HepG2 (cell line): ENCODE measurements around the gene SBNO1. TPM values are rescaled to one million over a fixed set of nuclear protein-coding genes. Genes with fewer than 3 reads are reported as not detected.

ENCODE experiments used
- CBX2 ChIP-seq, 2 experiments: fragments of 200-600 bp in 1 of 2; sonication (generic); formaldehyde crosslinking in 1 of 2; IDR thresholded peaks; 2 replicates each; pipeline versions ENCODE4 v1.7.0 to v1.8.1; 2018 to 2022; ENCODE audit warnings: low read depth in 2 of 2, low read length in 1 of 2, mild to moderate bottlenecking in 1 of 2, missing genetic modification reagents in 1 of 2
- CCDC6 ChIP-seq: sonication (generic); formaldehyde crosslinking; IDR thresholded peaks from 2 replicates; pipeline ENCODE4 v1.8.1; 2022; ENCODE audit warnings: mild to moderate bottlenecking, missing genetic modification reagents, moderate library complexity
- CENPT ChIP-seq: sonication (generic); formaldehyde crosslinking; IDR thresholded peaks from 2 replicates; pipeline ENCODE4 v1.8.0; 2022; ENCODE audit warnings: low read depth, mild to moderate bottlenecking, moderate library complexity, missing genetic modification reagents
- EP300 ChIP-seq, 3 experiments: sonication (generic) in 1 of 3; formaldehyde crosslinking in 1 of 3; IDR thresholded peaks; 2 replicates each; pipeline versions ENCODE4 v1.5.1 to v1.6.1; 2011 to 2020; ENCODE audit warnings: low read depth in 2 of 3, low read length in 2 of 3, borderline replicate concordance in 1 of 3, improper control_type of control experiment in 1 of 3, mild to moderate bottlenecking in 1 of 3, missing genetic modification reagents in 1 of 3, moderate library complexity in 1 of 3
- KDM5A ChIP-seq: fragments of 200-600 bp; sonication (generic); IDR thresholded peaks from 2 replicates; pipeline ENCODE4 v1.7.0; 2018; ENCODE audit warnings: antibody characterized with exemption, mild to moderate bottlenecking, low read length, borderline replicate concordance
- KDM6A ChIP-seq: IDR thresholded peaks from 2 replicates; pipeline ENCODE4 v1.6.1; 2016; ENCODE audit warnings: low read depth
- KLF6 ChIP-seq: IDR thresholded peaks from 2 replicates; pipeline ENCODE4 v1.8.0; 2016; ENCODE audit warnings: missing biosample characterization, missing genetic modification reagents
- NCOA2 ChIP-seq: sonication (generic); formaldehyde crosslinking; IDR thresholded peaks from 2 replicates; pipeline ENCODE4 v1.8.0; 2022; ENCODE audit warnings: inconsistent platforms
- NR2C2 ChIP-seq: sonication (generic); formaldehyde crosslinking; IDR thresholded peaks from 2 replicates; pipeline ENCODE4 v1.4.0; 2020; ENCODE audit warnings: missing genetic modification reagents, mild to moderate bottlenecking, moderate library complexity, borderline replicate concordance
- SNAI1 ChIP-seq: sonication (generic); formaldehyde crosslinking; IDR thresholded peaks from 2 replicates; pipeline ENCODE4 v1.5.0; 2020; ENCODE audit warnings: mild to moderate bottlenecking, missing genetic modification reagents, borderline replicate concordance
- TEAD3 ChIP-seq: optimal IDR thresholded peaks from 2 replicates; pipeline ENCODE3; 2016; ENCODE audit warnings: borderline replicate concordance
- ZBTB7A ChIP-seq: sonication (generic); formaldehyde crosslinking; IDR thresholded peaks from 2 replicates; pipeline ENCODE4 v1.8.0; 2022; ENCODE audit warnings: mild to moderate bottlenecking, missing genetic modification reagents
- ZFP1 ChIP-seq: IDR thresholded peaks from 2 replicates; pipeline ENCODE4 v1.6.1; 2016
- ZNF143 ChIP-seq: sonication (generic); formaldehyde crosslinking; IDR thresholded peaks from 2 replicates; pipeline ENCODE4 v1.4.0; 2020; ENCODE audit warnings: missing genetic modification reagents
- ZNF232 ChIP-seq: sonication (generic); formaldehyde crosslinking; IDR thresholded peaks from 2 replicates; pipeline ENCODE4 v1.4.0; 2020; ENCODE audit warnings: missing genetic modification reagents, borderline replicate concordance
- ZNF33B ChIP-seq: sonication (generic); formaldehyde crosslinking; IDR thresholded peaks from 2 replicates; pipeline ENCODE4 v1.5.1; 2020; ENCODE audit warnings: mild to moderate bottlenecking, missing genetic modification reagents
- ZNF34 ChIP-seq: sonication (generic); formaldehyde crosslinking; IDR thresholded peaks from 2 replicates; pipeline ENCODE4 v1.4.0; 2020; ENCODE audit warnings: mild to moderate bottlenecking, missing genetic modification reagents, borderline replicate concordance
- ZNF556 ChIP-seq: sonication (generic); formaldehyde crosslinking; IDR thresholded peaks from 2 replicates; pipeline ENCODE4 v1.4.0; 2020; ENCODE audit warnings: mild to moderate bottlenecking, missing genetic modification reagents, borderline replicate concordance
- ZNF713 ChIP-seq: sonication (generic); formaldehyde crosslinking; IDR thresholded peaks from 2 replicates; pipeline ENCODE4 v1.4.0; 2020; ENCODE audit warnings: mild to moderate bottlenecking, missing genetic modification reagents
- ZNF790 ChIP-seq: sonication (generic); formaldehyde crosslinking; IDR thresholded peaks from 2 replicates; pipeline ENCODE4 v1.8.0; 2022; ENCODE audit warnings: missing genetic modification reagents, mild to moderate bottlenecking, borderline replicate concordance
- ZNF891 ChIP-seq: sonication (generic); formaldehyde crosslinking; IDR thresholded peaks from 2 replicates; pipeline ENCODE4 v1.5.0; 2020; ENCODE audit warnings: mild to moderate bottlenecking, missing genetic modification reagents
- polyA plus RNA-seq, 8 experiments: library from polyadenylated mRNA; depleted of rRNA in 3 of 8; stranded (reverse) in 7 of 8; unstranded in 1 of 8; fragments of >200 nt; fragmentation: Illumina TruSeq in 4 of 8; extraction: Trizol in 4 of 8; gene quantifications; 2 replicates each; pipeline versions ENCODE4 v1.2.1 to v1.2.3, GENCODE V29; 2011 to 2016; ENCODE audit warnings: low read depth in 4 of 8, missing spikeins in 1 of 8, mixed read lengths in 1 of 8; ENCODE audit not compliant: insufficient read depth in 1 of 8
- total RNA-seq, 5 experiments: library from RNA; depleted of rRNA; stranded (reverse); fragments of >200 nt; fragmentation: Illumina TruSeq; extraction: Trizol; gene quantifications; 2 replicates each; pipeline ENCODE4 v1.2.3, GENCODE V29; 2016; ENCODE audit warnings: low read depth in 1 of 5
- TF ChIP-seq, protein P1 (sequence below): sonication (generic); formaldehyde crosslinking; IDR thresholded peaks from 2 replicates; pipeline ENCODE4 v1.4.0; 2020; ENCODE audit warnings: mild to moderate bottlenecking, missing genetic modification reagents
- TF ChIP-seq, protein P2 (sequence below): sonication (generic); formaldehyde crosslinking; IDR thresholded peaks from 2 replicates; pipeline ENCODE4 v1.4.0; 2020; ENCODE audit warnings: missing genetic modification reagents

SBNO1 gene
- total and polyA plus RNA-seq, 2 of the 13 experiments (the other 11 are each of a cell fraction or from before 2014, with no cell fraction given): 10.9 to 40.2 TPM

DNA sequence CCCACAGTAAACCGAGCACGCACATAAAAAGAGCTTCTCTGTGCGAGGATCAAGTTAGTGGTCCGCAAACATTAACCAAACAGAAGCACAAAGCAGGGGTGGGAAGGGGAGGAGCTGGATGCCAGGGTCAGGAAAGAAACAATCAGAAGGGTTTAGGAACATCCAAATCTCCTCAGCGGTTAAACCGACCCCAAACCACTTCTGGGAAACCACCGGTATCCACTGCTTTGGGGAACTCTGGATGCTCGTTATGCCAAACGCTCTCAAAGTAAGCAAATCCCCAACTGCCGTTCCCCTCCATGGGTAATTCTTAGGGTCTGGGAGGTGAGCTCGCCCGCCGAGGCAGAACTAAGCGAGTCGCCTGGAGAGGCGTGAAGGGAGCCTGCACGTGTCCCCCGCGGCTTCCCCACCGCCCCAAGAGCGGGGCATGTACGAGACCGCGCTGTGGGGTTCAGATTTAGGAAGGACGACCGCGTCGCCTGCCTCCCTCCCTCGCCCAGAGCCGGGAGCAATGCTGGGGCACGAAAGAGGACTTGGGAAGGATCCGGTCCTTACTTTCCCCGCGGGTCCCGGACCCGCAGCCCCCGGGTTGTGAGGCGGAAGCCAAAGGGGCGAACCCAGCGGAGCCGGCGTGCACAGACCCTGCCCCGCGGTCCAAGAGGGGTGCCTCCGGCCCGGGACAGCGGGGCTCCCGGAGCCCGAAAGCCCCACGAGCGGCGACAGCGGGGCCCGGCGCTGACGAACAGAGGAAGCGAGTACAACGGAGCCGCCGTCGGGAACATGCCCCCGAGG, 711 bp downstream of the SBNO1 start (continued):
- TF ChIP-seq, protein P1, sequence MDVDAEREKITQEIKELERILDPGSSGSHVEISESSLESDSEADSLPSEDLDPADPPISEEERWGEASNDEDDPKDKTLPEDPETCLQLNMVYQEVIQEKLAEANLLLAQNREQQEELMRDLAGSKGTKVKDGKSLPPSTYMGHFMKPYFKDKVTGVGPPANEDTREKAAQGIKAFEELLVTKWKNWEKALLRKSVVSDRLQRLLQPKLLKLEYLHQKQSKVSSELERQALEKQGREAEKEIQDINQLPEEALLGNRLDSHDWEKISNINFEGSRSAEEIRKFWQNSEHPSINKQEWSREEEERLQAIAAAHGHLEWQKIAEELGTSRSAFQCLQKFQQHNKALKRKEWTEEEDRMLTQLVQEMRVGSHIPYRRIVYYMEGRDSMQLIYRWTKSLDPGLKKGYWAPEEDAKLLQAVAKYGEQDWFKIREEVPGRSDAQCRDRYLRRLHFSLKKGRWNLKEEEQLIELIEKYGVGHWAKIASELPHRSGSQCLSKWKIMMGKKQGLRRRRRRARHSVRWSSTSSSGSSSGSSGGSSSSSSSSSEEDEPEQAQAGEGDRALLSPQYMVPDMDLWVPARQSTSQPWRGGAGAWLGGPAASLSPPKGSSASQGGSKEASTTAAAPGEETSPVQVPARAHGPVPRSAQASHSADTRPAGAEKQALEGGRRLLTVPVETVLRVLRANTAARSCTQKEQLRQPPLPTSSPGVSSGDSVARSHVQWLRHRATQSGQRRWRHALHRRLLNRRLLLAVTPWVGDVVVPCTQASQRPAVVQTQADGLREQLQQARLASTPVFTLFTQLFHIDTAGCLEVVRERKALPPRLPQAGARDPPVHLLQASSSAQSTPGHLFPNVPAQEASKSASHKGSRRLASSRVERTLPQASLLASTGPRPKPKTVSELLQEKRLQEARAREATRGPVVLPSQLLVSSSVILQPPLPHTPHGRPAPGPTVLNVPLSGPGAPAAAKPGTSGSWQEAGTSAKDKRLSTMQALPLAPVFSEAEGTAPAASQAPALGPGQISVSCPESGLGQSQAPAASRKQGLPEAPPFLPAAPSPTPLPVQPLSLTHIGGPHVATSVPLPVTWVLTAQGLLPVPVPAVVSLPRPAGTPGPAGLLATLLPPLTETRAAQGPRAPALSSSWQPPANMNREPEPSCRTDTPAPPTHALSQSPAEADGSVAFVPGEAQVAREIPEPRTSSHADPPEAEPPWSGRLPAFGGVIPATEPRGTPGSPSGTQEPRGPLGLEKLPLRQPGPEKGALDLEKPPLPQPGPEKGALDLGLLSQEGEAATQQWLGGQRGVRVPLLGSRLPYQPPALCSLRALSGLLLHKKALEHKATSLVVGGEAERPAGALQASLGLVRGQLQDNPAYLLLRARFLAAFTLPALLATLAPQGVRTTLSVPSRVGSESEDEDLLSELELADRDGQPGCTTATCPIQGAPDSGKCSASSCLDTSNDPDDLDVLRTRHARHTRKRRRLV (CRISPR knock-in tag): peak; percentile 60; the same call in 1 of the 2 replicates
- TF ChIP-seq ZNF143 (CRISPR knock-in tag) (peak; percentile 24; the same call in 1 of the 2 replicates), NCOA2 (CRISPR knock-in tag) (no peak), KDM5A (0 out of 2 replicates have a peak, but pooled peaks have one; percentile 71), ZNF556 (CRISPR knock-in tag) (no peak), KDM6A (no peak), ZBTB7A (CRISPR knock-in tag) (no peak), ZNF713 (0 out of 2 replicates have a peak, but pooled peaks have one; percentile 15), SNAI1 (CRISPR knock-in tag) (0 out of 2 replicates have a peak, but pooled peaks have one; percentile 75), TEAD3 (CRISPR knock-in tag) (peak; percentile 37), CBX2 (IDR thresholded peaks at IDR 0.05; ENCODE audit: low read depth, low read length) (no peak), CBX2 (CRISPR knock-in tag; IDR thresholded peaks at IDR 0.05; ENCODE audit: low read depth) (no peak), ZNF33B (no peak), ZNF232 (CRISPR knock-in tag) (no peak), CCDC6 (CRISPR knock-in tag) (no peak), ZNF790 (CRISPR knock-in tag) (no peak), ZFP1 (CRISPR knock-in tag) (no peak), ZNF891 (CRISPR knock-in tag) (0 out of 2 replicates have a peak, but pooled peaks have one; percentile 35), CENPT (no peak), NR2C2 (CRISPR knock-in tag) (peak; percentile 22; the same call in 1 of the 2 replicates), ZNF34 (CRISPR knock-in tag) (no peak), EP300 (IDR thresholded peaks at IDR 0.05; ENCODE audit: low read depth in 2 of 2, low read length in 2 of 2) (no peak), EP300 (CRISPR knock-in tag; IDR thresholded peaks at IDR 0.05; ENCODE audit: borderline replicate concordance) (no peak), KLF6 (CRISPR knock-in tag) (no peak)
- TF ChIP-seq, protein P2, sequence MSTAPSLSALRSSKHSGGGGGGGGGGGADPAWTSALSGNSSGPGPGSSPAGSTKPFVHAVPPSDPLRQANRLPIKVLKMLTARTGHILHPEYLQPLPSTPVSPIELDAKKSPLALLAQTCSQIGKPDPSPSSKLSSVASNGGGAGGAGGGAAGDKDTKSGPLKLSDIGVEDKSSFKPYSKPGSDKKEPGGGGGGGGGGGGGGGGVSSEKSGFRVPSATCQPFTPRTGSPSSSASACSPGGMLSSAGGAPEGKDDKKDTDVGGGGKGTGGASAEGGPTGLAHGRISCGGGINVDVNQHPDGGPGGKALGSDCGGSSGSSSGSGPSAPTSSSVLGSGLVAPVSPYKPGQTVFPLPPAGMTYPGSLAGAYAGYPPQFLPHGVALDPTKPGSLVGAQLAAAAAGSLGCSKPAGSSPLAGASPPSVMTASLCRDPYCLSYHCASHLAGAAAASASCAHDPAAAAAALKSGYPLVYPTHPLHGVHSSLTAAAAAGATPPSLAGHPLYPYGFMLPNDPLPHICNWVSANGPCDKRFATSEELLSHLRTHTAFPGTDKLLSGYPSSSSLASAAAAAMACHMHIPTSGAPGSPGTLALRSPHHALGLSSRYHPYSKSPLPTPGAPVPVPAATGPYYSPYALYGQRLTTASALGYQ (CRISPR knock-in tag): no peak
